DMS153 (cell line): ENCODE measurements around the gene RHBG.

Experiments
- DNase-seq: peaks from one replicate; lab custom pipeline; 2025; lab: John Stamatoyannopoulos, UW

Gene RHBG

GRCh38 chr1:156386949-156387869 lies 18.2 kb downstream of the RHBG start:
- no peak for DNase-seq

GRCh38 chr1:156387870-156388173 lies 18.8 kb downstream of the RHBG start:
- no peak for DNase-seq

- DNase-seq, result no peak
These were observed 19.4 kb downstream of the RHBG start for GRCh38 chr1:156388174-156389137.

GRCh38 chr1:156389311-156389710 lies 20.3 kb downstream of the RHBG start:
- no peak for DNase-seq

GRCh38 chr1:156390469-156391365 lies 21.7 kb downstream of the RHBG start:
- DNase-seq, result no peak

GRCh38 chr1:156391366-156391677 lies 22.3 kb downstream of the RHBG start:
- DNase-seq, result no peak

- no peak for DNase-seq
These were observed 22.7 kb downstream of the RHBG start for GRCh38 chr1:156391701-156392100.

GRCh38 chr1:156392452-156392853 lies 23.4 kb downstream of the RHBG start:
- DNase-seq, result no peak

- DNase-seq, result no peak
These were observed 24.1 kb downstream of the RHBG start for GRCh38 chr1:156393095-156393494.

GRCh38 chr1:156394082-156394481 lies 25.1 kb downstream of the RHBG start:
- no peak for DNase-seq

GRCh38 chr1:156394835-156395461 lies 25.9 kb downstream of the RHBG start:
- DNase-seq, result peak; percentile 80

GRCh38 chr1:156399355-156400125 lies 30.5 kb downstream of the RHBG start:
- DNase-seq, result no peak

GRCh38 chr1:156400191-156400935 lies 31.4 kb downstream of the RHBG start:
- no peak for DNase-seq

GRCh38 chr1:156401041-156401574 lies 32.1 kb downstream of the RHBG start:
- DNase-seq, result no peak

- DNase-seq, result no peak
These were observed 32.7 kb downstream of the RHBG start for GRCh38 chr1:156401681-156402081.

GRCh38 chr1:156402331-156403020 lies 33.5 kb downstream of the RHBG start:
- no peak for DNase-seq

- DNase-seq, result no peak
These were observed 36.7 kb downstream of the RHBG start for GRCh38 chr1:156405670-156406069.

- no peak for DNase-seq
These were observed 37.2 kb downstream of the RHBG start for GRCh38 chr1:156406251-156406650.

GRCh38 chr1:156407344-156407743 lies 38.3 kb downstream of the RHBG start:
- no peak for DNase-seq
